Measurements from ENCODE around the gene PCDH18.

GRCh38 chr4:137521053-137521452 is 11.2 kb downstream of the PCDH18 start:
- TF ChIP-seq POLR2A (IDR thresholded peaks at IDR 0.05) (no peak), POLR2AphosphoS5 (IDR thresholded peaks at IDR 0.05) (no peak)
